Urinary bladder (tissue), 4 donors: ENCODE results near the gene SERPINB12. TPM values are rescaled to one million over a fixed set of nuclear protein-coding genes. Genes with fewer than 3 reads are reported as not detected.

Source experiments
- DNase-seq: peaks from one replicate; pipeline ENCODE4 v3.0.0-alpha.2; 2015; ENCODE audit errors: extremely low spot score
- H3K27ac ChIP-seq: one replicate; pipeline ENCODE4 v1.5.1; 2013; ENCODE audit warnings: low read depth, mild to moderate bottlenecking, moderate library complexity
- H3K36me3 ChIP-seq: one replicate; pipeline ENCODE4 v1.6.1; 2013; ENCODE audit warnings: mild to moderate bottlenecking, moderate library complexity; ENCODE audit not compliant: insufficient read depth
- H3K4me1 ChIP-seq: one replicate; pipeline ENCODE4 v1.6.1; 2013; ENCODE audit warnings: mild to moderate bottlenecking, moderate library complexity; ENCODE audit not compliant: insufficient read depth
- H3K4me3 ChIP-seq: one replicate; pipeline ENCODE4 v1.5.1; 2013; ENCODE audit warnings: low read depth, low read length
- WGBS: extraction: QIAGEN DNeasy Blood & Tissue Kit; methylation state at CpG from one replicate; pipeline ENCODE4 v1.1.7; 2013; 5-methylcytosine and 5-hydroxymethylcytosine counted together
- polyA plus RNA-seq: library from polyadenylated mRNA; stranded (reverse); fragments of 200-250 nt; gene quantifications from one replicate; pipeline ENCODE4 v1.2.3, GENCODE V29; 2013
- total RNA-seq: library from RNA; depleted of rRNA; stranded (reverse); fragments of >200 nt; gene quantifications from one replicate; pipeline ENCODE4 v1.2.3, GENCODE V29; 2014
- donor health status: healthy with polysubstance abuse.
- donor health status: healthy.

Gene SERPINB12
- total and polyA plus RNA-seq, 2 donors, result not detected

DNA sequence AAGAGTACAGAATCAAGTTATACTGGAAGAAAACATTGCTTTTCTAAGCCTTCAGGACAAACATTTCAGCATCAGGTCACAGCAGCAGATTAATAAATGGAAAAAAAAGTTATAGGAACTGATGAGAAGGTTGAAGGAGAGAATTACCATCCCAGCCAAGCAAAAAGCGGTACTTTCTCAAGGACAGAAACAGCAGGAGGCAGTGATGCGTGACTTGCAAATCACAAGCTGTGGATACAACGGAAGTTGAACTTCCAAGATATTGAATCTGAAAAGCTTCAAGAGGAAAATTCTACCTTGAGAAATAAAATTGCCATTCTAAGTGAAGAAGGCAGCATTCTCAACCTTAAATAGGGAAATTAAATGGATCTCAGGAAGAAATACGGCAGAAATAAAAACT, 18.5 kb upstream of the SERPINB12 start:
- WGBS, result 67% methylated on average over 4 of the region's 4 CpGs
- Histone ChIP-seq H3K4me1 (no peaks in the 10 kb centered on the region), H3K4me3 (no peak overlapping the region), H3K36me3 (no peaks in the 10 kb centered on the region), H3K27ac (no peak overlapping the region)
- DNase-seq, result no peak

- no peaks in the 10 kb centered on the region for H3K4me1 ChIP-seq
- no peak overlapping the region for H3K27ac ChIP-seq
- no peak overlapping the region for H3K4me3 ChIP-seq
- no peak for DNase-seq
- H3K36me3 ChIP-seq, result no peaks in the 10 kb centered on the region
These were observed 14.9 kb upstream of the SERPINB12 start for GRCh38 chr18:63527251-63527650.

- no peaks in the 10 kb centered on the region for H3K36me3 ChIP-seq
- H3K4me1 ChIP-seq, result no peaks in the 10 kb centered on the region
- DNase-seq, result no peak
- no peak overlapping the region for H3K27ac ChIP-seq
- H3K4me3 ChIP-seq, result no peak overlapping the region
- WGBS, result 66% methylated on average over 5 of the region's 5 CpGs
These were observed 13.2 kb upstream of the SERPINB12 start for GRCh38 chr18:63528863-63529492.

GRCh38 chr18:63532471-63532870, 9.7 kb upstream of the SERPINB12 start:
- Histone ChIP-seq H3K4me3 (no peak overlapping the region), H3K27ac (no peak overlapping the region), H3K4me1 (no peaks in the 10 kb centered on the region), H3K36me3 (no peaks in the 10 kb centered on the region)
- no peak for DNase-seq
- WGBS, result 91% methylated on average over 2 of the region's 2 CpGs

DNA sequence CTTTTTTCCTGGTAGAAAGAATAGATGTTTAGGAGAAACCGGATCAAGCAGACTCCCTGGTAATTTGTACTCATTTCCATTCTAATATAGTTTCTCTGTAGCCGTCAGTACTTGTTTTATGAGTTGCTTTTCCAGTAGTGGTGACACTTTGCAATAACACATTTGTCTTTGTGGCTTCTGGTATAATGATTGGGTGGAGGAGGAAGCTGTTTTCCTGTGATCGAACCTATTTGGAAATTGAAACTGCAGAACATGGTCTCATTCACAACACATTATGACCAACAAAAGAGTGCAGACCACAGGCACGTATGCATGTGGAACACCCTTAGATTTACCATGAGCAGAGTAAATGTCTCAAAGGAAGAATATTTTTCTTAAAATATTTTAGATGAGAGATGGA, 7.6 kb upstream of the SERPINB12 start:
- no peak for DNase-seq
- 57% methylated on average over 4 of the region's 4 CpGs for WGBS
- Histone ChIP-seq H3K36me3 (no peaks in the 10 kb centered on the region), H3K4me3 (no peak overlapping the region), H3K4me1 (no peaks in the 10 kb centered on the region), H3K27ac (no peak overlapping the region)

DNA sequence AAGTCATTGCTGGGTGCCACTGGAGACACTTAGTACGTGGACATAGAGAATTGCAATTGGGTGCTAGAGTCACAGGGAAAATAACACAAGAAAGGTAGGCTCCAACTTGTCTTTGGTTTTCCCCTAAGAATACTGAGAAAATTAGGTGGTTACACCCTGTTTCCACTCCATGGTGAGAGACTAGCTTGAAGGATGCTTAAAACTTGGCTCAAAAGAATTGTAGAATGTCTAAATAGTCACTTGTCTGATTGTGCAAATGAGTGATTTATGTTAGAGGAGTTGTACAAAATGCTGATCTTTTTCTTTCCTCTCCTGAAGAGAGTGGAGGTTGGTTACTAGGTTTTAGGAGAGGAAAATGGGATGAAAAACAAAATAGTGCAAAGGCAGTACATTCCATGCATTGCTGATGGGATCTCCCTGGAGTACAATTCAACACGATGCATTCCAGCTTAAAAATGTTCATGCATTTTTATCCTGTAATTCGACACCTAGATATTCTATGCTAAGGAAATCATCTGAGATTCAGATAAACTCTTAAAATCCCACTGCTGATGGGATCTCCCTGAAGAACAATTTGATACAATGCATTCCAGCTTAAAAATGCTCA, 2.2 kb upstream of the SERPINB12 start:
- no peak overlapping the region for H3K4me3 ChIP-seq
- H3K36me3 ChIP-seq, result no peaks in the 10 kb centered on the region
- H3K4me1 ChIP-seq, result no peaks in the 10 kb centered on the region
- no peak overlapping the region for H3K27ac ChIP-seq
- WGBS, result 48% methylated on average over 3 of the region's 3 CpGs
- no peak for DNase-seq

DNA sequence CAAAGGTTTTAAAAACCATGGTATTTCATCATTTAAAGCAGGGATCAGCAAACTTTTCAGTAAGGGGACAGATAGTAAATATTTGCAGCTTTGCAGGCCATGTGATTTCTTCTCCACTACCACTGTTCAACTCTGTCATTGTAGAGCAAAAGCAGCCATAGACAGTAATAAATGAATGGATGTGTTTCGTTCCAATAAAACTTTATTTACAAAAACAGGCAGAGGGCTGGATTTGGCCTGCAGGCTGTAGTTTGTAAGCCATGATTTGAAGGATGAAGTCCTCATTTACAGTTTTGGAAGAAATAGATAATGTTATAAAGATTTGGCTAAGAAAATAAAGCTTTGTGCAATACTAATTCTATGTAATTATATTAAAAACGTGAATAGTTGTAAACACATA, 1.8 kb downstream of the SERPINB12 start:
- Histone ChIP-seq H3K4me3 (no peak overlapping the region), H3K27ac (no peak overlapping the region), H3K36me3 (no peaks in the 10 kb centered on the region), H3K4me1 (no peaks in the 10 kb centered on the region)
- no peak for DNase-seq
- WGBS, result 76% methylated on average over 2 of the region's 2 CpGs

GRCh38 chr18:63545000-63545399, 2.8 kb downstream of the SERPINB12 start:
- 44% methylated on average over 3 of the region's 3 CpGs for WGBS

DNA sequence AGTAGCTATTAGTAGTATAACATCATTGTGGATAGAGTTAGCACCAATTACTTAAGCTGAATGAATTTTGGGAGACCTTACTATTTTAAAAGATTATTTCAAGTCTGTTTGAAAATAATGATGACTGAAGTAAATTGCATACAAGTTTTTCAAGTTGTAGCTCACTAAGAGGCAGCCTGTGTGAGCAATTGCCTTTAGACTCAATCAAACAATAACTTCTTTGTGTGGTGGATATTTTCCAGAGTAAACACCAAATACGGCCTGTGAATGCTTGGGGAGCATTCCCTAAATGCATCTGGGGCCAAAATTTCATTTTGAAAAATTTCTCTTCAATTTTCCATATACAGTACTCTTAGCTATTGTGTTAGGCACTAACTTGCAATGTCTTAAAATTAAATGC, 7.9 kb downstream of the SERPINB12 start:
- no peak for DNase-seq
- no peaks in the 10 kb centered on the region for H3K4me1 ChIP-seq
- no peak overlapping the region for H3K4me3 ChIP-seq
- H3K36me3 ChIP-seq, result no peaks in the 10 kb centered on the region
- WGBS, result 65% methylated on average over 1 of the region's 1 CpG
- no peak overlapping the region for H3K27ac ChIP-seq

More at GRCh38 chr18:63545000-63545399, 2.8 kb downstream of the SERPINB12 start:
- Histone ChIP-seq H3K4me1 (no peaks in the 10 kb centered on the region), H3K27ac (no peak overlapping the region), H3K36me3 (no peaks in the 10 kb centered on the region), H3K4me3 (no peak overlapping the region)
- no peak for DNase-seq

- no peaks in the 10 kb centered on the region for H3K4me1 ChIP-seq
- DNase-seq, result no peak
- no peak overlapping the region for H3K27ac ChIP-seq
- H3K4me3 ChIP-seq, result no peak overlapping the region
- H3K36me3 ChIP-seq, result no peaks in the 10 kb centered on the region
- 86% methylated on average over 3 of the region's 3 CpGs for WGBS
These were observed 9.6 kb downstream of the SERPINB12 start for GRCh38 chr18:63551769-63552168.

DNA sequence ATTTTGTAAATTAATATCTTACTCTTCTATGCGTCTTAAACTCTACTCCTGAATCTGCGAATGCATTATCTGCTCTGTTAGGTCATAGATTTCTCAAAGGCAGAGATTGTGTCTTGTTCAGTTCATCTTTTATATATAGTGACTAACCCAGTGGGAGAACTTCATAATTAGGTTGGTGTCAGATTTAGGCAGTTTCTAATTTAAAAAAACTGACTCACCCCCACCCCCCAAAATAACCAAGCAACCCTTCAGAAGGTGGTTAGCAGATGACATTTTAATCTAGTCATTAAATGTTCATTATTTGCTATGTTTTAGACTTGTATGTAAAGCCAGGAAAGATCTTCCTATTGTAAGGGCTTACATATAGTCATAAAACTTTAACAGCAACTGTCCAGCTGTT, 10.4 kb downstream of the SERPINB12 start:
- Histone ChIP-seq H3K4me1 (no peaks in the 10 kb centered on the region), H3K27ac (no peak overlapping the region), H3K4me3 (no peak overlapping the region), H3K36me3 (no peaks in the 10 kb centered on the region)
- no peak for DNase-seq
- 95% methylated on average over 2 of the region's 2 CpGs for WGBS

GRCh38 chr18:63553081-63553480, 10.9 kb downstream of the SERPINB12 start:
- Histone ChIP-seq H3K36me3 (no peaks in the 10 kb centered on the region), H3K4me1 (no peaks in the 10 kb centered on the region), H3K4me3 (no peak overlapping the region), H3K27ac (no peak overlapping the region)
- peak; percentile 13 for DNase-seq
- WGBS, result 3% methylated on average over 1 of the region's 1 CpG

DNA sequence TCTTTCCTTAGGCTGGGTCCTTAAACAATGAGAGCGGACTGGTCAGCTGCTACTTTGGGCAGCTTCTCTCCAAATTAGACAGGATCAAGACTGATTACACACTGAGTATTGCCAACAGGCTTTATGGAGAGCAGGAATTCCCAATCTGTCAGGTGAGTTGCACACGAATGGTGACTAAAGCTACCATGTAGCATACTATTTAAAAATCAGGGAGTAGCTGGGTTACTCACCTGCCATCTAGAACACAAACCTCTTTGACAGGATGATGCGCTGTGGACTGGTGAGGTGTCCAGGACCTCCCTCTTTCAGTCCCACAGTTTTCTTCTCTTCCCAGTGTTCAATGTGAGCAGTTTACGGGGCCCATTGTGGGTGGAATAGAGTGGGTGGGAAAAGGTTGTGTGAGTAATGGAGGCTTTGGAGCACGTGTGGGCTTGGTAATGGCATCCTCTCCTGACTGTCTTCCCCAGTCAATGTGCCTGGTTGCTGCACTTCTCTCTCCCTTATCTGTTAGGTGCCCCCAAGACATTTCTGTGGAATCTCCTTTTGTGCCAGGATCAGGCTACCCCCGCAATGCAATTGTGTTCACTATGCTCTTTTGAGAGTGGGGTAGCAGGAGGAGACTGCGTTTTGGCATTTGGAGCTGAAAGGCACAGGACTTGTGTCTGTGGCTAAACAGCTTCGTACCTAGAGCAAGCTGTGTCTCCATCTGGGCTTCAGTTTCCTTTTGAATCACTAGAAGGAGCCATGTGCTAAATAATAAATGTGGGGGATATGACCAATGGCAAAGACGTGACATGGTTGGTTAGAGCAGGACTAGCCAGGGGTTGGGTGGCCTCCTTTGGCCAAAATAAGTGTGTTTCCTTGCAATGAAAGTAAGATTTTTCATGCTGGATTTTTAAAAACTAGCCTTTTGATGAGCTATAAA, 17.7 kb downstream of the SERPINB12 start:
- no peak overlapping the region for H3K27ac ChIP-seq
- H3K4me1 ChIP-seq, result no peaks in the 10 kb centered on the region
- DNase-seq, result no peak
- WGBS, result 89% methylated on average over 9 of the region's 9 CpGs
- no peak overlapping the region for H3K4me3 ChIP-seq
- H3K36me3 ChIP-seq, result no peaks in the 10 kb centered on the region

- no peak for DNase-seq
- Histone ChIP-seq H3K36me3 (no peaks in the 10 kb centered on the region), H3K27ac (no peak overlapping the region), H3K4me3 (no peak overlapping the region), H3K4me1 (no peaks in the 10 kb centered on the region)
- 93% methylated on average over 4 of the region's 4 CpGs for WGBS
These were observed 20.1 kb downstream of the SERPINB12 start for GRCh38 chr18:63562284-63562683.
